ENCODE data around the gene BACH1. TPM values are rescaled to one million over a fixed set of nuclear protein-coding genes. Genes with fewer than 3 reads are reported as not detected.

Gene BACH1
- total and polyA plus RNA-seq, 2 of the 8 experiments (the other 6 are each of a cell fraction or from before 2014, with no cell fraction given): 6.9 to 50.7 TPM

GRCh38 chr21:29316806-29317205 lies 18.1 kb downstream of the BACH1 start:
- Histone ChIP-seq H4K91ac (replicated peaks; ENCODE audit: insufficient read length, low read length) (no peak overlapping the region), H3K4me3 (ENCODE audit: extremely low read depth in 1 of 4, insufficient read depth in 2 of 4, low read depth in 3 of 4, low read length in 4 of 4) (no peak overlapping the region), H4K20me1 (replicated peaks in 1 of 2; ENCODE audit: control insufficient read depth in 1 of 2, insufficient read depth in 2 of 2, low read length in 2 of 2) (peaks cover 6 to 17% of the 10 kb centered on the region in 2 experiments), H3K9ac (replicated peaks in 1 of 4; ENCODE audit: extremely low read depth in 1 of 4, low read depth in 3 of 4, low read length in 3 of 4) (no peak overlapping the region), H2AK5ac (ENCODE audit: low read depth, low read length) (no peak overlapping the region), H3K4me2 (ENCODE audit: insufficient read depth in 1 of 2, low read depth in 2 of 2, low read length in 2 of 2) (no peak overlapping the region), H3K36me3 (ENCODE audit: control insufficient read depth in 2 of 4, insufficient read depth in 4 of 4, low read length in 3 of 4) (peaks cover 0 to 2% (median 0%) of the 10 kb centered on the region in 4 experiments; a peak in 2 of 8 replicates), H3K9me3 (ENCODE audit: insufficient read depth in 2 of 2, low read depth in 1 of 2, low read length in 1 of 2) (no peaks in the 10 kb centered on the region), H3K4me1 (replicated peaks in 1 of 4; ENCODE audit: control insufficient read depth in 3 of 4, insufficient read depth in 4 of 4, low read length in 3 of 4) (no peaks in the 10 kb centered on the region; a peak in 1 of 7 replicates), H2BK5ac (ENCODE audit: low read depth, low read length) (no peak overlapping the region), H3K23me2 (ENCODE audit: low read depth, low read length) (no peaks in the 10 kb centered on the region), H3K27ac (ENCODE audit: low read depth, low read length) (no peak overlapping the region), H4K5ac (ENCODE audit: insufficient read length, low read depth, low read length) (no peak overlapping the region), H2AFZ (ENCODE audit: low read length) (no peak overlapping the region), H3K79me1 (ENCODE audit: low read depth, low read length) (peaks cover 13% of the 10 kb centered on the region), H3K23ac (ENCODE audit: insufficient read length) (no peak overlapping the region), H2BK12ac (ENCODE audit: low read depth, low read length) (no peak overlapping the region), H4K8ac (ENCODE audit: extremely low read depth, insufficient read depth, low read length) (no peak overlapping the region), H3K4ac (replicated peaks; ENCODE audit: insufficient read length, low read depth, low read length) (no peak overlapping the region), H2BK120ac (replicated peaks; ENCODE audit: low read depth, low read length) (no peak overlapping the region), H3K79me2 (ENCODE audit: control insufficient read depth in 1 of 2, insufficient read depth in 2 of 2, low read length in 2 of 2) (peaks cover 30 to 100% of the 10 kb centered on the region in 2 experiments), H3K14ac (ENCODE audit: insufficient read length) (no peak overlapping the region), H2BK20ac (ENCODE audit: low read length) (no peak overlapping the region), H3K18ac (ENCODE audit: extremely low read depth, low read length) (no peak overlapping the region), H3K56ac (replicated peaks; ENCODE audit: insufficient read length, low read depth, low read length) (no peak overlapping the region), H3K27me3 (replicated peaks in 1 of 4; ENCODE audit: control insufficient read depth in 3 of 4, extremely low read depth in 1 of 4, insufficient read depth in 3 of 4, low read length in 3 of 4) (no peaks in the 10 kb centered on the region), H2BK15ac (ENCODE audit: low read length) (no peak overlapping the region)
- CTCF ChIA-PET (ENCODE audit: partially characterized antibody): interaction anchor here (1.6 kb wide), 1 partner anchor 19 kb away, joined by 4 read pairs; no protein-coding TSS in a partner anchor
- WGBS, 2 experiments (ENCODE audit: extremely low coverage in 1 of 2, insufficient coverage in 1 of 2, insufficient read length in 1 of 2, insufficient replicate concordance in 2 of 2, low coverage in 1 of 2, low lambda C conversion rate in 2 of 2, missing lambda C conversion rate in 1 of 2): 83% methylated on average over 4 of the region's 4 CpGs; no CpG with 5 or more reads in 1 of the 2 experiments
- POLR2A ChIA-PET (ENCODE audit: partially characterized antibody): no interaction called here
- FAIRE-seq (no peak), DNase-seq (ENCODE audit: low read depth in 1 of 2, low spot score in 2 of 2) (no peak)
- TF ChIP-seq SIX5 (IDR thresholded peaks at IDR 0.05; ENCODE audit: low read depth, low read length) (no peak), KDM5A (IDR thresholded peaks at IDR 0.05; ENCODE audit: low read length) (no peak), NRF1 (IDR thresholded peaks at IDR 0.05; ENCODE audit: low read depth, low read length) (no peak), PHF8 (conservative IDR thresholded peaks at IDR 0.05; ENCODE audit: low read depth, low read length) (no peak), TEAD4 (IDR thresholded peaks at IDR 0.05; ENCODE audit: low read depth, low read length) (no peak), TCF12 (IDR thresholded peaks at IDR 0.05; ENCODE audit: low read depth, low read length) (no peak), CREB1 (IDR thresholded peaks at IDR 0.05) (no peak), ATF2 (IDR thresholded peaks at IDR 0.05; ENCODE audit: low read length) (no peak), USF2 (IDR thresholded peaks at IDR 0.05; ENCODE audit: low read length) (no peak), ATF3 (IDR thresholded peaks at IDR 0.05; ENCODE audit: insufficient read depth, low read depth, low read length) (no peak), ZNF274 (IDR thresholded peaks at IDR 0.05; ENCODE audit: borderline replicate concordance, extremely low read depth, low read length) (no peak), JUN (IDR thresholded peaks at IDR 0.05; ENCODE audit: low read depth, low read length) (no peak)

All from H1 (cell line).